GM12892 (cell line): Measurements from ENCODE around the gene WDR45B.
A peak's percentile ranks its signal among the peaks of the same experiment; 100 is the strongest.

ENCODE experiments used
- POLR2A ChIP-seq: IDR thresholded peaks from 2 replicates; pipeline ENCODE4 v1.6.1; 2011; ENCODE audit warnings: low read depth, low read length, control low read depth
- POLR2AphosphoS5 ChIP-seq: IDR thresholded peaks from 2 replicates; pipeline ENCODE4 v1.6.1; 2011; ENCODE audit warnings: low read depth, low read length, control low read depth

DNA sequence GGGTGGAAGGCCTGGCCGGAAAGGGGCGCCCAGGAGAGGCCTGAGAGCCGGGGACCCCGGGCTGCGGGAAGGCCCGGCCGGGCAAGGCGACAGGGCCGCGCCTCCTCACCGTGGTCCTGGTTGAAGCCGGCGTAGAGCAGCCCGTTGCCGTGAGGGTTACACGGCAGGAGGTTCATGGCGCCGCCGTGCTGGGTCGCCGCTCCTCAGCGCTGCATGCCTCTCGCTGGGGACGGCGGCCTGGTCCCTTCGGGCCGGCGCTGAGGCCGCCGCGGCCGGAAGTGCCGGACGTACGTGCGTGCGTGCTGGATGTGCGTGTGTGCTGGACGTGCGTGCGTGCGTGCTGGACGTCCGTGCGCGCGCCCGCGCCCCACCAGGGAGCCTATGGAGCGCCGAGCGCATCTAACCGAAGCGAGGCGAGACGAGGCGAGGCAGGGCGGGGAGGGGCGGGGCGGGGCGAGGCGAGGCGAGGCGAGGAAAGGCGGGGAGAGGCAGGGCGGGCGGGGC, at the start of gene WDR45B:
- TF ChIP-seq POLR2A: peak; percentile 94
- peak; percentile 91 for TF ChIP-seq POLR2AphosphoS5
